ENCODE results near the gene TPK1.
"Not testable (repeated sequence)": the region's sequence is repeated elsewhere in the genome, so short reads cannot be mapped to it uniquely, and the experiment has no call there.

TPK1 gene

GRCh38 chr7:144735505-144736276 lies 100.2 kb downstream of the TPK1 start:
- Mint-ChIP-seq H3K27ac (no peak overlapping the region), H3K9me3 (no peaks in the 10 kb centered on the region), H3K36me3 (ENCODE audit: low read depth) (no peaks in the 10 kb centered on the region)

GRCh38 chr7:144731661-144732351 lies 104.0 kb downstream of the TPK1 start:
- H3K36me3 Mint-ChIP-seq (ENCODE audit: low read depth) = no peaks in the 10 kb centered on the region
- no peaks in the 10 kb centered on the region for H3K9me3 Mint-ChIP-seq
- no peaks in the 10 kb centered on the region for H3K4me1 Mint-ChIP-seq
- H3K27ac Mint-ChIP-seq = no peak overlapping the region
- no peaks in the 10 kb centered on the region for H3K27me3 Mint-ChIP-seq
- ATAC-seq = no peak
- H3K4me3 Mint-ChIP-seq = no peak overlapping the region
- no peak for DNase-seq

More at GRCh38 chr7:144735505-144736276, 100.2 kb downstream of the TPK1 start:
- Mint-ChIP-seq H3K4me1 (no peaks in the 10 kb centered on the region), H3K27me3 (no peaks in the 10 kb centered on the region), H3K4me3 (no peak overlapping the region)
- DNase-seq = no peak
- no peak for ATAC-seq

DNA sequence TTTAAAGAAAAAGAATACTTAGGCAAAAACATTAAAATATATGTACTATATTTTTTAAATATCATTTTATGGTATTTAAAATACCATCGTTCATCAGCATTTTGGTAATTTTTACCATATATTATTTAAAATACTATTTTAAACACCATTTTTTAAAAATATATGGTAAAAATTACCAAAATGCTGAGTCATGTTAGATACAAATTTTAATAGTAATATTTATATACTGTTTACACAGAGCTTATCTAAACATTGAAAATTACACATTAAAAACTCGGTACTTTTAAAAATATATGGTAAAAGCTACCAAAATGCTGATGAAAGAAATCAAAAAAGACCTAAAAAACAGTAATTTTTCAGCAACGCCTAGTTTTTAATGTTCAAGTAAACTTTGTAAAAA lies 105.6 kb downstream of the TPK1 start:
- no peak for DNase-seq
- H3K27me3 Mint-ChIP-seq = no peaks in the 10 kb centered on the region
- H3K4me1 Mint-ChIP-seq = no peaks in the 10 kb centered on the region
- no peaks in the 10 kb centered on the region for H3K9me3 Mint-ChIP-seq
- no peak for ATAC-seq
- no peaks in the 10 kb centered on the region for H3K36me3 Mint-ChIP-seq (ENCODE audit: low read depth)
- H3K4me3 Mint-ChIP-seq = no peak overlapping the region
- no peak overlapping the region for H3K27ac Mint-ChIP-seq

DNA sequence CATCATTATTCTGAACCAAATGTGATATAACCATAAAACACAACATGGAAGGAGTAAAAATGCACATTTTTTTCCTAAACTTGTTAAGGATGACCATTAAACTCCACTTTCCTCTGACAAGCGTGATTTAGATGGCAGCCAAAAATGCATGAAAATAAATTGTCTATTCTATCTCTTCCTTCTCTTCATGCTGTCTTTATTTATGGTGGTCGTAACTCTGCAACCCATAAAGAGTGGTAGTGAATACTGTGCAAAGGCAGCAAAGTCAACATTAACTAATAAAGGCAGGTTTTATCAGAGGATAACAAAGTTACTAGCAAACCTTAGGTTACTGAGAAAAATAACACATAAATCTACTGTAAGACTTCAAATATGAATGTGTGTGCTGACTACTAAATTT lies 106.6 kb downstream of the TPK1 start:
- Mint-ChIP-seq H3K27me3 (no peaks in the 10 kb centered on the region), H3K9me3 (no peaks in the 10 kb centered on the region), H3K4me1 (no peaks in the 10 kb centered on the region), H3K27ac (no peak overlapping the region), H3K4me3 (no peak overlapping the region), H3K36me3 (ENCODE audit: low read depth) (no peaks in the 10 kb centered on the region)
- ATAC-seq = no peak
- no peak for DNase-seq

DNA sequence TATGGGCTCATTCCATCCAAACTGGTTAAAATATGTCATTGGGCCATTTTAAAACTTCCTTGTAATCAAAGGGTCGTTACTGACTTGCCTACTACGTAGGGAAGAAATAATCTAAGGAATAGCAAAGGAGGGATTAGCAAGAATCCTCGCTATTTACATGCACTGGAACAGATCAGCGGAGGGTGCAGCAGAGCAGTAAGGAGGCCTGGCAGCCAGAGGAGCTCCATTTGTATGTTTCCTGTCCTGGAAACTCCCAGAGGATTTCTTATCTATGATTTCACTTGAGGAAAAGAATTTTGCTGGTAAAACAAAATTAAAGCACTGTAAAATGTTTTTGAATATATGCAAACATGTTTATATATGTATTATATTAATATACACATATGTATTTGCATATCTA lies 107.3 kb downstream of the TPK1 start:
- no peaks in the 10 kb centered on the region for H3K9me3 Mint-ChIP-seq
- H3K27ac Mint-ChIP-seq = no peak overlapping the region
- DNase-seq = no peak
- no peak overlapping the region for H3K4me3 Mint-ChIP-seq
- H3K4me1 Mint-ChIP-seq = no peaks in the 10 kb centered on the region
- no peaks in the 10 kb centered on the region for H3K36me3 Mint-ChIP-seq (ENCODE audit: low read depth)
- ATAC-seq = no peak
- no peaks in the 10 kb centered on the region for H3K27me3 Mint-ChIP-seq

GRCh38 chr7:144726840-144727239 lies 109.0 kb downstream of the TPK1 start:
- not testable (repeated sequence) for ATAC-seq; H3K4me3 Mint-ChIP-seq; H3K9me3 Mint-ChIP-seq; H3K27ac Mint-ChIP-seq; H3K36me3 Mint-ChIP-seq (ENCODE audit: low read depth); H3K4me1 Mint-ChIP-seq; H3K27me3 Mint-ChIP-seq; DNase-seq

GRCh38 chr7:144725070-144725469 lies 110.8 kb downstream of the TPK1 start:
- peaks cover 1% of the 10 kb centered on the region for H3K4me1 Mint-ChIP-seq
- ATAC-seq (no peak), DNase-seq (no peak)
- H3K27ac Mint-ChIP-seq = no peak overlapping the region
- H3K27me3 Mint-ChIP-seq = no peaks in the 10 kb centered on the region
- no peak overlapping the region for H3K4me3 Mint-ChIP-seq
- H3K36me3 Mint-ChIP-seq (ENCODE audit: low read depth) = peaks cover 11% of the 10 kb centered on the region
- H3K9me3 Mint-ChIP-seq = peaks cover 8% of the 10 kb centered on the region

- H3K4me3 Mint-ChIP-seq = no peak overlapping the region
- H3K27ac Mint-ChIP-seq = no peak overlapping the region
- peaks cover 11% of the 10 kb centered on the region for H3K36me3 Mint-ChIP-seq (ENCODE audit: low read depth)
- H3K27me3 Mint-ChIP-seq = no peaks in the 10 kb centered on the region
- peaks cover 1% of the 10 kb centered on the region for H3K4me1 Mint-ChIP-seq
- no peak for DNase-seq
- H3K9me3 Mint-ChIP-seq = peaks cover 13% of the 10 kb centered on the region
- ATAC-seq = no peak
Observed at GRCh38 chr7:144723301-144723700, 112.6 kb downstream of the TPK1 start.

GRCh38 chr7:144720710-144721109 lies 115.1 kb downstream of the TPK1 start:
- no peak overlapping the region for H3K4me3 Mint-ChIP-seq
- H3K4me1 Mint-ChIP-seq = peaks cover 1% of the 10 kb centered on the region
- peaks cover 13% of the 10 kb centered on the region for H3K9me3 Mint-ChIP-seq
- no peak overlapping the region for H3K27ac Mint-ChIP-seq
- H3K36me3 Mint-ChIP-seq (ENCODE audit: low read depth) = peaks cover 13% of the 10 kb centered on the region
- H3K27me3 Mint-ChIP-seq = no peaks in the 10 kb centered on the region
- DNase-seq = no peak
- no peak for ATAC-seq

GRCh38 chr7:144720149-144720548 lies 115.7 kb downstream of the TPK1 start:
- no peak for DNase-seq
- Mint-ChIP-seq H3K4me1 (peaks cover 1% of the 10 kb centered on the region), H3K27me3 (no peaks in the 10 kb centered on the region), H3K36me3 (ENCODE audit: low read depth) (peaks cover 13% of the 10 kb centered on the region), H3K4me3 (no peak overlapping the region), H3K27ac (no peak overlapping the region), H3K9me3 (peaks cover 13% of the 10 kb centered on the region)
- no peak for ATAC-seq

DNA sequence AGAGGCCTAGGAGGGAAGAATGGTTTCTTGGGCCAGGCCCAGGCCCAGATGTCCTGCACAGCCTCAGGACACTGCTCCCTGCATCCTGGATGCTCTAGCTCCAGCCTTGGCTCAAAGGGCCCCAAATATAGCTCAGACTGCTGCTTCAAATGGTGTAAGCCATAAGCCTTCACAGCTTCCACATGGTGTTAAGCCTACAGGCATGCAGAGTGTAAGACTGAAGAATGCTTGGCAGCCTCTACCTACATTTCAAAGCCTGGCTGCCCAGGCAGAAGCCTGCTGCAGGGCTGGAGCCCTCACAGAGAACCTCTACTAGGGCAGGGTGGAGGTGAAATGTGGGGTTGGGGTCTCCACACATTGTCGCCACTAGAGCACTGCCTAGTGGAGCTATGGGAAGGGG lies 118.1 kb downstream of the TPK1 start:
- H3K9me3 Mint-ChIP-seq = peaks cover 13% of the 10 kb centered on the region
- H3K4me1 Mint-ChIP-seq = peaks cover 1% of the 10 kb centered on the region
- no peak for DNase-seq
- ATAC-seq = no peak
- H3K36me3 Mint-ChIP-seq (ENCODE audit: low read depth) = peaks cover 13% of the 10 kb centered on the region
- no peak overlapping the region for H3K4me3 Mint-ChIP-seq
- no peaks in the 10 kb centered on the region for H3K27me3 Mint-ChIP-seq
- no peak overlapping the region for H3K27ac Mint-ChIP-seq

GRCh38 chr7:144713850-144714249 lies 122.0 kb downstream of the TPK1 start:
- no peak overlapping the region for H3K27ac Mint-ChIP-seq
- H3K27me3 Mint-ChIP-seq = no peaks in the 10 kb centered on the region
- H3K9me3 Mint-ChIP-seq = peaks cover 4% of the 10 kb centered on the region
- no peak for ATAC-seq
- no peak overlapping the region for H3K4me3 Mint-ChIP-seq
- DNase-seq = no peak
- peaks cover 4% of the 10 kb centered on the region for H3K36me3 Mint-ChIP-seq (ENCODE audit: low read depth)
- H3K4me1 Mint-ChIP-seq = no peaks in the 10 kb centered on the region

DNA sequence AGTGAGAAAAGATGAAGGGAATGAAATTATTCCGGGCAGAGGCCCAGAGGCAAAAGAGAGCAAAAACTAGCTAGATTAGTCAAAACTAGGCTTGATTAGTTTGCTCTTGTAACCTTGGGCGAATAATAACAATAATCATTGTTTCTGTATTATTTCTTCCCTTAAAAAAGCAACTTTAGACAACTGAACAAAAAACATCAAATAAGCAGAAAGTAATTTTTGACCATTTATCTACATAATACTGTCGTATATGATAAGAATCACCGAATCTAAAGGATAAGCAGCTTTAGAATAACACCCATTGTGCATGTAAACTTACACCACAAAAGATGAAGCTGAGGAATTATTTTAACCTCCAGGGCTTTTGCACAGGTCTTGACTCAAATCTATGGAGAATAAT lies 125.1 kb downstream of the TPK1 start:
- Mint-ChIP-seq H3K9me3 (no peaks in the 10 kb centered on the region), H3K27ac (no peak overlapping the region), H3K27me3 (no peaks in the 10 kb centered on the region), H3K4me1 (no peaks in the 10 kb centered on the region), H3K4me3 (no peak overlapping the region), H3K36me3 (ENCODE audit: low read depth) (peaks cover 2% of the 10 kb centered on the region)
- ATAC-seq (no peak), DNase-seq (no peak)

DNA sequence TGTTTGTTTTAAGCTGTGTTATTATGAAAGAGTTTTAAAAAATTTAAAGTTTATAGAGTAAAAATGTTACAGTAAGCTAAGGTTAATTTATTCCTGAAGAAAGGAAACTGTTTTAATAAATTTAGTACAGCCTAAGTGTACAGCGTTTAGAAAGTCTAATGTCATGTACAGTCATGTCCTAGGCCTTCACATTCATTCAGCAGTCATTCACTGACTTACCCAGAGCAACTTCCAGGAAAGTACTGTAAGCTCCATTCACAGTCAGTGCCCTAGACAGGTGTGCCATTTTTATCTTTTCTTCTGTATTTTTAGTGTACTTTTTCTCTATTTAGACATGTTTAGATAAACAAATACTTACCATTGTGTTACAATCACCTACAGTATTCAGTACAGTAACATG lies 126.8 kb downstream of the TPK1 start:
- ATAC-seq (no peak), DNase-seq (no peak)
- H3K36me3 Mint-ChIP-seq (ENCODE audit: low read depth) = peaks cover 9% of the 10 kb centered on the region
- no peaks in the 10 kb centered on the region for H3K4me1 Mint-ChIP-seq
- no peak overlapping the region for H3K4me3 Mint-ChIP-seq
- H3K27ac Mint-ChIP-seq = no peak overlapping the region
- peaks cover 5% of the 10 kb centered on the region for H3K9me3 Mint-ChIP-seq
- H3K27me3 Mint-ChIP-seq = no peaks in the 10 kb centered on the region

GRCh38 chr7:144691240-144691639 lies 144.6 kb downstream of the TPK1 start:
- no peak overlapping the region for H3K27ac Mint-ChIP-seq
- H3K4me3 Mint-ChIP-seq = no peak overlapping the region
- H3K4me1 Mint-ChIP-seq = peaks cover 5% of the 10 kb centered on the region
- H3K9me3 Mint-ChIP-seq = no peaks in the 10 kb centered on the region
- no peaks in the 10 kb centered on the region for H3K27me3 Mint-ChIP-seq
- DNase-seq (no peak), ATAC-seq (no peak)
- H3K36me3 Mint-ChIP-seq (ENCODE audit: low read depth) = peaks cover 8% of the 10 kb centered on the region
